ENCODE results near the gene COX6B2. TPM values are rescaled to one million over a fixed set of nuclear protein-coding genes. Genes with fewer than 3 reads are reported as not detected.
A peak's percentile ranks its signal among the peaks of the same experiment; 100 is the strongest.

The COX6B2 gene
- total RNA-seq, 2 donors from 2014 or later, result 0.75 to 0.84 TPM

DNA sequence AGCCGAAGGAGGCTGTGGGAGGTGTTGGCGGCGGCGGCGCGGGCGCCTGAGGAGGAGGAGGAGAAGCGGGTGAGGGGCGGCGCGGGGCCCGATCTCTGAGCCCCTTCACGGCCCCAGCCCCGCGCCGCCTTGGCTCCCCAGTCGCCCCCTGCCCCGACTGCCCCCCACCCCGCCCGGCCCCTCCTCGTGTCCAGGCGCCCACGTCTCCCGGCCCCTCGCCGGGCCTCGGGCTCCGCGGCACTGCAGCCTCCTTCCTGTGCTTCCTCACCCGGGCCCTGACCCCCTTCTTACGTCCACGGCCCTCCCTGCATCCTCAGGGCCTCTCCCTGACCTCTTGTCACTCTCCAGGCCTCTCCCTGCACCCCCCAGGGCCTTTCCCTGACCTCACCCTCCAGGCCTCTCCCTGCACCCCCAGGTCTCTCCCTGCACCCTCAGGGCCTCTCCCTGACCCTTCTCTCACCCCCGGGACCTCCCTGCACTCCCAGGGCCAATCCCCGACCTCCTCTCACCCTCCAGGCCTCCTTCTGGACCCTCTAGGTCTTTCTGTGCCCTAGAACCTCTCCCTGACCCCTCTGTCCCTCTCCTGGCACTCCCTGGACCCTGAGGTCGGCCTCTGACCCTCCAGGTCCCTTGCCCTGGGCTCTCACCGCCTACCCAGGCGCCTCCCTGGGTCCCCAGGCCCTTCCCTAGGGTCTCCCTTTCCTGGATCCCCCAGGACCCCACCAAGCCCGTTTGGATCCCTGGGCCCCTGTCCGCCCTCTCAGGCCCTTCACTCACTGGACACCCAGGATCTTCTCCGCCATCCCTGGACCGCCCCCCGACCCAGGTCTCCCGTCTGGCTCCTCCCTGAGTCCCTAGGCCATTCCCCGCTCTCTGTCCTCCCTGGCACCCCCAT, 14.4 kb downstream of the COX6B2 start:
- peak; percentile 78 for DNase-seq
- peak overlapping the region; percentile 100 for H3K27ac Mint-ChIP-seq

DNA sequence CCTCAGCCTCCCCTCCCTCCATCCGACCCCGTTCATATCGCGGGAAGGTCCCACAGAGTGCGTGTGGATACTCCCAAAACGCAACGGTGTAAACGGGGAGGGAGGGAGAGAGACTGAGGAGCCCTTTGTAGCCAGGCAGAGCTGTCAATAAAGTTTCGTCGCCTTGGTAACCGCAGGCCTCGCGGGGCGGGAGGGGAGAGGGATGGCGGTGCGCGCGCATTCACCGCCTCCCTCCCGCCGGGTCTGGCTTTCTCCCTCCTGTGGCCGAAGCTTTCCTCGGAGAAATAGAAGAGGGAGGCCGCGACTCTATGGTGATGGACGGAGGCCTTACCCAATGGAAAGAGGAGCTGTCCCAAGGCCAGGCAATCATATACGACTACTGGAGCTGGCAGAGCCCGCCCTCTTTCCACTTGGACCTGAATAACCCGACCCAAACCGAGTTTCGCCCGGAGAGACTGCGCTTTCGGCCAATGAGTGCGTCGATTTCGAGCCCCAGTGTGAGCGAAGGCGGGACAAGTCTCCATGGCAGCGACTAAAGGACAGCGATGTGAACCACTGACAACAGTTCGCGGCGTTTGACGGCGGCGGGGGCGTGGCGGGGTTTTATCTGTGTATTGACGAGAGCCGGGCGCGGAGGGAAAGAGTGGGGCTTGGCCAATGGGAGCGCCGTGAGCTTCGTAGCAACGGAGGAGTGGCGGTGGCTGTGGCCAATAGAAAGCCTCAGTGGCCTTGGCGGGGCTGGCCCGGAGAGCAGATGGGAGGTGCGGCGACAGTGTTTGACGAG, 15.2 kb downstream of the COX6B2 start, which contains the start of gene KMT5C:
Gene KMT5C, plus strand, starts transcription at position 772 of the 784 bp plus-strand sequence. CDS start 2,061 bp downstream, outside the sequence.
- Histone ChIP-seq H3K27me3 (ENCODE audit: control insufficient read depth, insufficient read depth, low read length, poor library complexity, severe bottlenecking) (no peaks in the 10 kb centered on the region), H3K36me3 (ENCODE audit: control insufficient read depth, insufficient read depth, low read length) (peaks cover 23% of the 10 kb centered on the region), H3K9me3 (ENCODE audit: control insufficient read depth, low read length) (no peaks in the 10 kb centered on the region), H3K4me3 (ENCODE audit: low read length) (peak within 1 kb of the TSS; percentile 94), H3K27ac (ENCODE audit: low read depth, low read length) (peak within 1 kb of the TSS; percentile 100), H3K9ac (ENCODE audit: extremely low read depth, low read length, poor library complexity, severe bottlenecking) (peak within 1 kb of the TSS; percentile 100), H3K4me1 (ENCODE audit: control insufficient read depth, insufficient read depth, low read length) (no peaks in the 10 kb centered on the region)
- no peaks in the 10 kb centered on the region for H3K9me3 Mint-ChIP-seq
- H3K27me3 Mint-ChIP-seq (ENCODE audit: insufficient read depth), result peaks cover 8% of the 10 kb centered on the region
- DNase-seq, result peak; percentile 100
- H3K27ac Mint-ChIP-seq, result peak within 1 kb of the TSS; percentile 100
- TF ChIP-seq, protein P1, sequence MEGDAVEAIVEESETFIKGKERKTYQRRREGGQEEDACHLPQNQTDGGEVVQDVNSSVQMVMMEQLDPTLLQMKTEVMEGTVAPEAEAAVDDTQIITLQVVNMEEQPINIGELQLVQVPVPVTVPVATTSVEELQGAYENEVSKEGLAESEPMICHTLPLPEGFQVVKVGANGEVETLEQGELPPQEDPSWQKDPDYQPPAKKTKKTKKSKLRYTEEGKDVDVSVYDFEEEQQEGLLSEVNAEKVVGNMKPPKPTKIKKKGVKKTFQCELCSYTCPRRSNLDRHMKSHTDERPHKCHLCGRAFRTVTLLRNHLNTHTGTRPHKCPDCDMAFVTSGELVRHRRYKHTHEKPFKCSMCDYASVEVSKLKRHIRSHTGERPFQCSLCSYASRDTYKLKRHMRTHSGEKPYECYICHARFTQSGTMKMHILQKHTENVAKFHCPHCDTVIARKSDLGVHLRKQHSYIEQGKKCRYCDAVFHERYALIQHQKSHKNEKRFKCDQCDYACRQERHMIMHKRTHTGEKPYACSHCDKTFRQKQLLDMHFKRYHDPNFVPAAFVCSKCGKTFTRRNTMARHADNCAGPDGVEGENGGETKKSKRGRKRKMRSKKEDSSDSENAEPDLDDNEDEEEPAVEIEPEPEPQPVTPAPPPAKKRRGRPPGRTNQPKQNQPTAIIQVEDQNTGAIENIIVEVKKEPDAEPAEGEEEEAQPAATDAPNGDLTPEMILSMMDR (conservative IDR thresholded peaks at IDR 0.05), result peak; percentile 44
- peaks cover 12% of the 10 kb centered on the region for H3K4me1 Mint-ChIP-seq
- 0 to 1% methylated on average over 28 to 63 of the region's 63 CpGs for WGBS, 2 experiments (ENCODE audit: insufficient coverage in 1 of 2, insufficient read length in 1 of 2)
- H3K36me3 Mint-ChIP-seq (ENCODE audit: low read depth), result peaks cover 25% of the 10 kb centered on the region
- H3K4me3 Mint-ChIP-seq, result peak within 1 kb of the TSS; percentile 89

More for the DNA sequence above, 14.4 kb downstream of the COX6B2 start:
- Mint-ChIP-seq H3K36me3 (ENCODE audit: low read depth) (peaks cover 34% of the 10 kb centered on the region), H3K27me3 (ENCODE audit: insufficient read depth) (peaks cover 8% of the 10 kb centered on the region), H3K9me3 (no peaks in the 10 kb centered on the region), H3K4me1 (peaks cover 12% of the 10 kb centered on the region), H3K4me3 (peak overlapping the region; percentile 89)
- Histone ChIP-seq H3K9me3 (ENCODE audit: control insufficient read depth, low read length) (no peaks in the 10 kb centered on the region), H3K27ac (ENCODE audit: low read depth, low read length) (peak overlapping the region; percentile 82), H3K9ac (ENCODE audit: extremely low read depth, low read length, poor library complexity, severe bottlenecking) (peak overlapping the region; percentile 88), H3K36me3 (ENCODE audit: control insufficient read depth, insufficient read depth, low read length) (peaks cover 29% of the 10 kb centered on the region), H3K4me3 (ENCODE audit: low read length) (peak overlapping the region; percentile 94), H3K4me1 (ENCODE audit: control insufficient read depth, insufficient read depth, low read length) (no peaks in the 10 kb centered on the region), H3K27me3 (ENCODE audit: control insufficient read depth, insufficient read depth, low read length, poor library complexity, severe bottlenecking) (no peaks in the 10 kb centered on the region)
- TF ChIP-seq, protein P1 (conservative IDR thresholded peaks at IDR 0.05), result no peak
- 3 to 10% methylated on average over 7 to 40 of the region's 44 CpGs for WGBS, 2 experiments (ENCODE audit: insufficient coverage in 1 of 2, insufficient read length in 1 of 2)

DNA sequence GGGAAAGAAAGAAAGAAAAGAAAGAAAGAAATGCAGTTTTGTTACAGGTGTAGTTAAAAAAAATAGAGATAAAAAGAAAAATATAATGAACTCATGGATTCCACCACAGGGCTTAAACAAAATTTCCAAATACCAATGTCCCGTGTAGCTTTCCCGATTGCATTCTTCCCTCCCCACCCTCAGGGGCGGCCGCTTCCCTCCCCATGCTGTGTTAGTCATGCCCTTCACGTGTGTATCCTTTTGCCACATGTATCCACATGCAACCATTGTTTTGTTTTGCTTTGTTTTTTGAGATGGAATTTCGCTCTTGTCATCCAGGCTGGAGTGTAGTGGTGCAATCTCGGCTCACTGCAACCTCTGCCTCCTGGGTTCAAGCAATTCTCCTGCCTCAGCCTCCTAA, 18.4 kb downstream of the COX6B2 start:
- H3K9ac ChIP-seq (ENCODE audit: extremely low read depth, low read length, poor library complexity, severe bottlenecking), result no peak overlapping the region
- H3K4me3 ChIP-seq (ENCODE audit: low read length), result no peak overlapping the region
- TF ChIP-seq, protein P1 (conservative IDR thresholded peaks at IDR 0.05), result no peak
- no peaks in the 10 kb centered on the region for H3K36me3 ChIP-seq (ENCODE audit: control insufficient read depth, insufficient read depth, low read length)
- no peak overlapping the region for H3K27ac ChIP-seq (ENCODE audit: low read depth, low read length)
- no peaks in the 10 kb centered on the region for H3K27me3 ChIP-seq (ENCODE audit: control insufficient read depth, insufficient read depth, low read length, poor library complexity, severe bottlenecking)
- WGBS, 2 experiments (ENCODE audit: insufficient coverage in 1 of 2, insufficient read length in 1 of 2), result 85 to 98% methylated on average over 7 of the region's 7 CpGs
- no peak overlapping the region for H3K27ac Mint-ChIP-seq
- H3K4me1 Mint-ChIP-seq, result peaks cover 7% of the 10 kb centered on the region
- no peak overlapping the region for H3K4me3 Mint-ChIP-seq
- no peaks in the 10 kb centered on the region for H3K9me3 Mint-ChIP-seq
- DNase-seq, result no peak
- H3K27me3 Mint-ChIP-seq (ENCODE audit: insufficient read depth), result peaks cover 8% of the 10 kb centered on the region
- no peaks in the 10 kb centered on the region for H3K9me3 ChIP-seq (ENCODE audit: control insufficient read depth, low read length)
- H3K36me3 Mint-ChIP-seq (ENCODE audit: low read depth), result no peaks in the 10 kb centered on the region
- H3K4me1 ChIP-seq (ENCODE audit: control insufficient read depth, insufficient read depth, low read length), result no peaks in the 10 kb centered on the region
